ENCODE data around the gene LMX1A. TPM values are rescaled to one million over a fixed set of nuclear protein-coding genes. Genes with fewer than 3 reads are reported as not detected.
A peak's percentile ranks its signal among the peaks of the same experiment; 100 is the strongest.

Gene LMX1A
- total and polyA plus RNA-seq, 4 experiments from 2014 or later: not detected

- Mint-ChIP-seq H3K27ac (no peak overlapping the region), H3K4me3 (no peak overlapping the region), H3K36me3 (no peaks in the 10 kb centered on the region), H3K27me3 (peaks cover 15 to 28% of the 10 kb centered on the region in 2 donors), H3K9me3 (no peaks in the 10 kb centered on the region), H3K4me1 (peaks cover 3 to 4% (median 4%) of the 10 kb centered on the region in 4 donors)
- no peak for DNase-seq
- Histone ChIP-seq H3K4me3 (ENCODE audit: low read length in 2 of 2) (no peak overlapping the region), H3K27me3 (ENCODE audit: insufficient read depth, low read length) (peaks cover 4% of the 10 kb centered on the region), H3K9me3 (ENCODE audit: control insufficient read depth in 1 of 2, low read length in 2 of 2) (no peaks in the 10 kb centered on the region), H3K36me3 (ENCODE audit: insufficient read depth, low read length) (no peaks in the 10 kb centered on the region), H3K27ac (ENCODE audit: low read depth, low read length) (no peak overlapping the region), H3K4me1 (ENCODE audit: insufficient read depth, low read length) (peaks cover 2% of the 10 kb centered on the region)
- intact Hi-C loops (cut with micrococcal nuclease): no loop called here
- CTCF ChIA-PET (ENCODE audit: partially characterized antibody): interaction anchor here (1.6 to 6.0 kb wide), 3 partner anchors 11 to 211 kb away, joined by 4 to 74 read pairs (median 4); no protein-coding TSS in a partner anchor
- POLR2A ChIA-PET (ENCODE audit: partially characterized antibody): no interaction called here
Observed at GRCh38 chr1:165381745-165382505, 25.4 kb upstream of the LMX1A start.

- peaks cover 18% of the 10 kb centered on the region for H3K4me1 ChIP-seq (ENCODE audit: insufficient read depth, low read length)
- Mint-ChIP-seq H3K27me3 (peaks cover 45 to 52% of the 10 kb centered on the region in 2 donors), H3K27ac (peak overlapping the region in 1 of 7 donors; percentile 71), H3K9me3 (no peaks in the 10 kb centered on the region), H3K4me3 (peak overlapping the region; percentile 75 to 88 (median 80)), H3K36me3 (no peaks in the 10 kb centered on the region), H3K4me1 (peaks cover 16 to 26% (median 17%) of the 10 kb centered on the region in 4 donors)
- H3K27ac ChIP-seq (ENCODE audit: low read depth, low read length): no peak overlapping the region
- no peaks in the 10 kb centered on the region for H3K36me3 ChIP-seq (ENCODE audit: insufficient read depth, low read length)
- POLR2A ChIA-PET (ENCODE audit: partially characterized antibody): no interaction called here
- intact Hi-C loops (cut with micrococcal nuclease): no loop called here
- CTCF ChIA-PET (ENCODE audit: partially characterized antibody): interaction anchor here (2.0 to 4.0 kb wide), 4 partner anchors 9 to 218 kb away, joined by 4 to 39 read pairs (median 11); no protein-coding TSS in a partner anchor
- H3K27me3 ChIP-seq (ENCODE audit: insufficient read depth, low read length): peaks cover 26% of the 10 kb centered on the region
- no peak for DNase-seq
- H3K4me3 ChIP-seq (ENCODE audit: low read length in 2 of 2): no peak overlapping the region
- H3K9me3 ChIP-seq (ENCODE audit: control insufficient read depth in 1 of 2, low read length in 2 of 2): no peaks in the 10 kb centered on the region
Observed at GRCh38 chr1:165376811-165377311, 20.3 kb upstream of the LMX1A start.

DNA sequence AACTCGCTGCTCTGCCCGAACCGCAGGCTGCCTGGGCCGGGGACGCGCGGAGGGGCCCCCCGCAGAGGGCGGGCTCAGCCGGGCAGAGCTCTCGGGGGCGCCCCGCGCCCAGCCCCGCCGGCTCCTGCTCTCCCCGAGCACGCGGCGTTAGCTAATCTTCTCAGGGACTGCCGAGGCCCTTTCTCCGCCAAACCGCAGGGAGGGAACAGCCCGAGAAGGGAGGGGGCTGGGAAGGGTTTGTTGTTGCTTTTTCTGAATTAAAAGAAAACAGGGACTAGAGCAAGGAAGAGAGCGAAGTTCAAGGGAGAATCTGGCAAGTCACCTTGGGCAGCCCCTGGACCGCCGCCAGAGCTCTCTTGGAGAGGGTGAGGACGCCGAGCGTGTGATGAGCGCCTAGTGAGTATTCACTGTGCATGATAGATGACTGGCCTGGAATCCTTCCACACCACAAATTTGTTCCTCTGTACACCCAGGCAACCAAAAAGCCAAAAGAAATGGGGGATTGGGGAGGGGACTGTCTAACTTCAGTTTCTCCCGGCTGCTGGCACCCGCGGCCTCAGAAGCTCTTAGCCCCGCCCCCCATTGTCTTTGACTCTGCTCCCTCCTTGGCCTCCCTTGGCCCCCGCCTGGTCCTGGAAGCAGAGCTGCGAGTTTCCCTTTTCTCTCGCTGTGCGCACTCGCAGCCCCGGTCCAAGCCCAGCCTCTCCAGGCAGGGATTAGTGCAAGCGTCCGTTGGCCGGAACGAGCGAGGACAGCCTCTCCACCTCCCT, 19.7 kb upstream of the LMX1A start:
- Histone ChIP-seq H3K36me3 (ENCODE audit: insufficient read depth, low read length) (no peaks in the 10 kb centered on the region), H3K27me3 (ENCODE audit: insufficient read depth, low read length) (peaks cover 26% of the 10 kb centered on the region), H3K4me3 (ENCODE audit: low read length in 2 of 2) (no peak overlapping the region), H3K27ac (ENCODE audit: low read depth, low read length) (no peak overlapping the region), H3K9me3 (ENCODE audit: control insufficient read depth in 1 of 2, low read length in 2 of 2) (no peaks in the 10 kb centered on the region), H3K4me1 (ENCODE audit: insufficient read depth, low read length) (peaks cover 18% of the 10 kb centered on the region)
- H3K36me3 Mint-ChIP-seq: no peaks in the 10 kb centered on the region
- H3K27me3 Mint-ChIP-seq: peaks cover 49 to 53% of the 10 kb centered on the region in 2 donors
- H3K27ac Mint-ChIP-seq: no peak overlapping the region
- H3K4me3 Mint-ChIP-seq: peak overlapping the region; percentile 75 to 88 (median 80)
- peaks cover 16 to 26% (median 17%) of the 10 kb centered on the region in 4 donors for H3K4me1 Mint-ChIP-seq
- POLR2A ChIA-PET (ENCODE audit: partially characterized antibody): no interaction called here
- DNase-seq: peak in 4 of 5 donors; percentile 7 to 45 (median 23)
- intact Hi-C loops (cut with micrococcal nuclease): no loop called here
- no peaks in the 10 kb centered on the region for H3K9me3 Mint-ChIP-seq
- CTCF ChIA-PET (ENCODE audit: partially characterized antibody): interaction anchor here (0.6 to 4.0 kb wide), 6 partner anchors 8 to 548 kb away, joined by 3 to 39 read pairs (median 6); no protein-coding TSS in a partner anchor

DNA sequence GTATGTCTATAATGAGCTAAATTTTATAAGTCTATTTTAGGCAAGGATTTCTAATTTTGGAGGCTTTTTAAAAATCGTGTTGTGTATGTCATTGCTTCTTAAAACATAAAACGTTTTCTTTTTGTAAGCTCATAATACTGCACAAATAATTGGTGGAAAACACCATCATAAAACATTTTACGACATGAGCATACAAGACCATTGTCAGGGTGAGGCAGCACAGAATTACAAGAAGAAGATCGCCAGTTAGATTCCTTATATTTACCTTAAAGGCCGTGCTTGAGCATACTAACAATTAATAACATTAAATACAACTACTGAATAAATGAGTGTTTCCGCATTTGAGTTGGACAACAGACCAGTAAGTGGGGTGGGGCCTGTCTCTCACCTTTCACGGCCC, 19.1 kb upstream of the LMX1A start:
- Histone ChIP-seq H3K4me1 (ENCODE audit: insufficient read depth, low read length) (peaks cover 18% of the 10 kb centered on the region), H3K9me3 (ENCODE audit: control insufficient read depth in 1 of 2, low read length in 2 of 2) (no peaks in the 10 kb centered on the region), H3K27ac (ENCODE audit: low read depth, low read length) (no peak overlapping the region), H3K36me3 (ENCODE audit: insufficient read depth, low read length) (no peaks in the 10 kb centered on the region), H3K4me3 (ENCODE audit: low read length in 2 of 2) (no peak overlapping the region), H3K27me3 (ENCODE audit: insufficient read depth, low read length) (peaks cover 26% of the 10 kb centered on the region)
- H3K36me3 Mint-ChIP-seq: no peaks in the 10 kb centered on the region
- peaks cover 16 to 26% (median 17%) of the 10 kb centered on the region in 4 donors for H3K4me1 Mint-ChIP-seq
- no peaks in the 10 kb centered on the region for H3K9me3 Mint-ChIP-seq
- peaks cover 54 to 56% of the 10 kb centered on the region in 2 donors for H3K27me3 Mint-ChIP-seq
- intact Hi-C loops (cut with micrococcal nuclease): no loop called here
- ChIA-PET CTCF (ENCODE audit: partially characterized antibody) (interaction anchor here (0.6 to 4.0 kb wide), 7 partner anchors 8 to 549 kb away, joined by 3 to 39 read pairs (median 4); no protein-coding TSS in a partner anchor), POLR2A (ENCODE audit: partially characterized antibody) (no interaction called here)
- no peak for DNase-seq
- peak overlapping the region in 5 of 8 donors; percentile 32 to 65 (median 53) for H3K4me3 Mint-ChIP-seq
- no peak overlapping the region for H3K27ac Mint-ChIP-seq

DNA sequence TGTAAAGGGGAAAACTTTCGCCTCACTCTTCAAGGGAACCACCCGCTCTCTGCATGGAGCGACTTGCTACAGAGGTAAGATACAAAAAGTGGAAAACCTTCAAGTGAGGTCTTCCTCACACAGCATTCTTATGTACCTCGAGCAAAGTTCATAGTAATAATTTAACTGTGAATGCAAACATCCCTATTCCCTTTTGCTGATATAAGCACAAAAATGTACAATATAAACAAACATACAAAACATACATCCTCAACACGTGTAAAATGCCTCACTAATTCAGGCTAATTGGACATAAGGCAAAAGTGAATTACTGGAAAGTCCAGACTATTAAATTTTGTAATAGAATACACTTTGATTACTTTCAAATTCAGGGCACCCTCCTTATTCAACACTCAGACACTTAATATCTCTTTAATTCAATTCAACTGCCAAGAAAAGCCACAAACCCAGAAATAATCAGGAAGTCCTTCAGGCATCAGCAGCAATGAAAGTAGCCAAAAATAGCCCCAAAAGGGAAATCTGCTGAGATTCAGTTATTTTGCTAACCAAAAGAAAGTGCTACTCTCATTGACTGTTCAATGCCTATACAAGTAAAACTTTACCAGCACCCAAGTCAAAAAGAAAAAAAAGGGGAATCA, 15.2 kb upstream of the LMX1A start:
- POLR2A ChIA-PET (ENCODE audit: partially characterized antibody): no interaction called here
- no peak for DNase-seq
- no peaks in the 10 kb centered on the region for H3K36me3 Mint-ChIP-seq
- intact Hi-C loops (cut with micrococcal nuclease): no loop called here
- no peak overlapping the region for H3K27ac Mint-ChIP-seq
- no peaks in the 10 kb centered on the region for H3K36me3 ChIP-seq (ENCODE audit: insufficient read depth, low read length)
- no peak overlapping the region for H3K4me3 Mint-ChIP-seq
- peaks cover 11 to 29% (median 13%) of the 10 kb centered on the region in 4 donors for H3K4me1 Mint-ChIP-seq
- H3K4me1 ChIP-seq (ENCODE audit: insufficient read depth, low read length): peaks cover 14% of the 10 kb centered on the region
- no peak overlapping the region for H3K27ac ChIP-seq (ENCODE audit: low read depth, low read length)
- H3K4me3 ChIP-seq (ENCODE audit: low read length in 2 of 2): no peak overlapping the region
- H3K27me3 Mint-ChIP-seq: peaks cover 64 to 66% of the 10 kb centered on the region in 2 donors
- H3K9me3 Mint-ChIP-seq: no peaks in the 10 kb centered on the region
- H3K27me3 ChIP-seq (ENCODE audit: insufficient read depth, low read length): peaks cover 27% of the 10 kb centered on the region
- no peaks in the 10 kb centered on the region for H3K9me3 ChIP-seq (ENCODE audit: control insufficient read depth in 1 of 2, low read length in 2 of 2)
- CTCF ChIA-PET (ENCODE audit: partially characterized antibody): interaction anchor here (1.1 to 5.4 kb wide), 3 partner anchors 11 to 17 kb away, joined by 6 to 74 read pairs (median 30); no protein-coding TSS in a partner anchor

- Histone ChIP-seq H3K4me1 (ENCODE audit: insufficient read depth, low read length) (no peaks in the 10 kb centered on the region), H3K9me3 (ENCODE audit: control insufficient read depth in 1 of 2, low read length in 2 of 2) (no peaks in the 10 kb centered on the region), H3K27me3 (ENCODE audit: insufficient read depth, low read length) (peaks cover 15% of the 10 kb centered on the region), H3K4me3 (ENCODE audit: low read length in 2 of 2) (no peak overlapping the region), H3K27ac (ENCODE audit: low read depth, low read length) (no peak overlapping the region), H3K36me3 (ENCODE audit: insufficient read depth, low read length) (no peaks in the 10 kb centered on the region)
- H3K36me3 Mint-ChIP-seq: no peaks in the 10 kb centered on the region
- peaks cover 0 to 10% (median 2%) of the 10 kb centered on the region in 4 donors for H3K4me1 Mint-ChIP-seq
- POLR2A ChIA-PET (ENCODE audit: partially characterized antibody): no interaction called here
- intact Hi-C loops (cut with micrococcal nuclease): loop anchor here (2.0 kb wide), 1 partner anchor 23 kb away; no protein-coding TSS in a partner anchor
- H3K4me3 Mint-ChIP-seq: no peak overlapping the region
- DNase-seq: peak in 4 of 5 donors; percentile 27 to 51 (median 40)
- H3K27me3 Mint-ChIP-seq: peaks cover 49 to 59% of the 10 kb centered on the region in 2 donors
- CTCF ChIA-PET (ENCODE audit: partially characterized antibody): interaction anchor here (0.9 to 5.4 kb wide), 17 partner anchors 7 to 375 kb away, joined by 3 to 115 read pairs (median 7); no protein-coding TSS in a partner anchor
- H3K9me3 Mint-ChIP-seq: no peaks in the 10 kb centered on the region
- H3K27ac Mint-ChIP-seq: peak overlapping the region in 1 of 7 donors; percentile 5
Observed at GRCh38 chr1:165369255-165369848, 12.8 kb upstream of the LMX1A start.
